Measurements from ENCODE around the gene SHROOM4. TPM values are rescaled to one million over a fixed set of nuclear protein-coding genes. Genes with fewer than 3 reads are reported as not detected.

SHROOM4 gene
- total RNA-seq, 1 experiment from 2014 or later = not detected

DNA sequence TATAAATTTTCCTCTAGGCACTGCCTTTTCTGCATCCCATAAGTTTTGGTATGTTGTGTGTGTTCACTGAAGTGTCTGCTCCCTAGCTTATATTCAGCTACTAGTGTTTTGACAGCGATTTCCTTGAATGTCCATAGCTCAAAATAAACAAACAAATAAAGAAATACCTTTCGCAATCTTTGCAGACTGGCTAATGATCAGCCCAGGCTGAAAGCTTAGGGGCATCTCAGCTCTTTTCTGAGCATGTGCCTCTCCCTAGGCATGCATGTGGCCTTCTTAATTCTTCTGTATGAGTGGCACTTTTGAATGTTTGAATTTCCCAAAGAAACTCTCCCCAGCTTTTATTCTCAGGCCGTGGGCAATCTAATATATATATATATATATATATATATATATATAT is 44.6 kb upstream of the SHROOM4 start:
- POLR2A ChIA-PET = no interaction called here
- H3K27me3 Mint-ChIP-seq (ENCODE audit: insufficient read depth, unreplicated experiment) = peaks cover 67% of the 10 kb centered on the region
- no peaks in the 10 kb centered on the region for H3K4me1 Mint-ChIP-seq (ENCODE audit: insufficient read depth, unreplicated experiment)
- no peak overlapping the region for H3K27ac Mint-ChIP-seq (ENCODE audit: low read depth, unreplicated experiment)
- H3K4me3 Mint-ChIP-seq (ENCODE audit: unreplicated experiment) = no peak overlapping the region
- intact Hi-C loops (cut with micrococcal nuclease) = no loop called here
- no peak for TF ChIP-seq CTCF (IDR thresholded peaks at IDR 0.05; ENCODE audit: unreplicated experiment)
- no peaks in the 10 kb centered on the region for H3K36me3 Mint-ChIP-seq (ENCODE audit: insufficient read depth, unreplicated experiment)
- no peaks in the 10 kb centered on the region for H3K9me3 Mint-ChIP-seq (ENCODE audit: unreplicated experiment)
- no peak for DNase-seq (ENCODE audit: unreplicated experiment)
- CTCF ChIA-PET = interaction anchor here (0.5 to 0.6 kb wide), 2 partner anchors 36 to 108 kb away, joined by 3 to 6 read pairs; no protein-coding TSS in a partner anchor
- BruUV-seq (replicated peaks) = no TSS peak

GRCh38 chrX:50853399-50853798 is 39.4 kb upstream of the SHROOM4 start:
- H3K27me3 Mint-ChIP-seq (ENCODE audit: insufficient read depth, unreplicated experiment) = peaks cover 62% of the 10 kb centered on the region
- H3K27ac Mint-ChIP-seq (ENCODE audit: low read depth, unreplicated experiment) = no peak overlapping the region
- H3K4me3 Mint-ChIP-seq (ENCODE audit: unreplicated experiment) = no peak overlapping the region
- H3K9me3 Mint-ChIP-seq (ENCODE audit: unreplicated experiment) = no peaks in the 10 kb centered on the region
- no TSS peak for BruUV-seq (replicated peaks)
- no peaks in the 10 kb centered on the region for H3K4me1 Mint-ChIP-seq (ENCODE audit: insufficient read depth, unreplicated experiment)
- no peaks in the 10 kb centered on the region for H3K36me3 Mint-ChIP-seq (ENCODE audit: insufficient read depth, unreplicated experiment)
- CTCF ChIA-PET = no interaction called here
- no peak for TF ChIP-seq CTCF (IDR thresholded peaks at IDR 0.05; ENCODE audit: unreplicated experiment)
- intact Hi-C loops (cut with micrococcal nuclease) = no loop called here
- no peak for DNase-seq (ENCODE audit: unreplicated experiment)
- POLR2A ChIA-PET = no interaction called here

GRCh38 chrX:50852524-50852923 is 38.5 kb upstream of the SHROOM4 start:
- no peak for DNase-seq (ENCODE audit: unreplicated experiment)
- CTCF ChIA-PET = no interaction called here
- no peaks in the 10 kb centered on the region for H3K9me3 Mint-ChIP-seq (ENCODE audit: unreplicated experiment)
- intact Hi-C loops (cut with micrococcal nuclease) = no loop called here
- POLR2A ChIA-PET = no interaction called here
- H3K36me3 Mint-ChIP-seq (ENCODE audit: insufficient read depth, unreplicated experiment) = no peaks in the 10 kb centered on the region
- BruUV-seq (replicated peaks) = no TSS peak
- H3K27ac Mint-ChIP-seq (ENCODE audit: low read depth, unreplicated experiment) = no peak overlapping the region
- no peak overlapping the region for H3K4me3 Mint-ChIP-seq (ENCODE audit: unreplicated experiment)
- H3K4me1 Mint-ChIP-seq (ENCODE audit: insufficient read depth, unreplicated experiment) = no peaks in the 10 kb centered on the region
- TF ChIP-seq CTCF (IDR thresholded peaks at IDR 0.05; ENCODE audit: unreplicated experiment) = no peak
- H3K27me3 Mint-ChIP-seq (ENCODE audit: insufficient read depth, unreplicated experiment) = peaks cover 54% of the 10 kb centered on the region

DNA sequence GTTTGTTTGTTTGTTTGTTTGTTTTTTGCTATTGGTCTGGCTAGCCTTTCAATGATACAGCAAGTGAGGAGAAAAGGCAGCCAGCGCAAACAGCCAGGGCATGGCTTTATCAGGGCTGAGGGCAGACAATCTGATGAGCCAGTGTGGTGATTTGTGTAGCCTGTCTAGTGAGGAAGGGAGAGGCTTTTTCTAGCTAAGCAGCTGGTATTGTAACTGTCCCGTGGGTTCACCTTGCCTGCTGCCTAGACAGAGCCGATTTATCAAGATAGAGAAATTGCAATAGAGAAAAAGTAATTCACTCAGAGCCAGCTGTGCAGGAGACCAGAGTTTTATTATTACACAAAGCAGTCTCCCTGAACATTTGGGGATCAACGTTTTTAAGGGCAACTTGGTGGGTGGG is 28.2 kb upstream of the SHROOM4 start:
- Mint-ChIP-seq H3K27me3 (ENCODE audit: insufficient read depth, unreplicated experiment) (peaks cover 46% of the 10 kb centered on the region), H3K4me1 (ENCODE audit: insufficient read depth, unreplicated experiment) (peaks cover 4% of the 10 kb centered on the region), H3K4me3 (ENCODE audit: unreplicated experiment) (no peak overlapping the region), H3K9me3 (ENCODE audit: unreplicated experiment) (no peaks in the 10 kb centered on the region), H3K27ac (ENCODE audit: low read depth, unreplicated experiment) (no peak overlapping the region), H3K36me3 (ENCODE audit: insufficient read depth, unreplicated experiment) (no peaks in the 10 kb centered on the region)
- CTCF ChIA-PET = interaction anchor here (0.5 to 0.6 kb wide), 2 partner anchors 32 to 52 kb away, joined by 3 read pairs; no protein-coding TSS in a partner anchor
- no peak for TF ChIP-seq CTCF (IDR thresholded peaks at IDR 0.05; ENCODE audit: unreplicated experiment)
- POLR2A ChIA-PET = no interaction called here
- no peak for DNase-seq (ENCODE audit: unreplicated experiment)
- intact Hi-C loops (cut with micrococcal nuclease) = no loop called here
- BruUV-seq (replicated peaks) = no TSS peak
